Kasumi-1 (cell line): ENCODE results near the gene UGT1A4.
"Not testable (repeated sequence)": the region's sequence is repeated elsewhere in the genome, so short reads cannot be mapped to it uniquely, and the experiment has no call there.

Source experiments
- DNase-seq, 2 experiments: peaks; one replicate each; lab custom pipeline; 2025; lab: John Stamatoyannopoulos, UW

Gene UGT1A4

DNA sequence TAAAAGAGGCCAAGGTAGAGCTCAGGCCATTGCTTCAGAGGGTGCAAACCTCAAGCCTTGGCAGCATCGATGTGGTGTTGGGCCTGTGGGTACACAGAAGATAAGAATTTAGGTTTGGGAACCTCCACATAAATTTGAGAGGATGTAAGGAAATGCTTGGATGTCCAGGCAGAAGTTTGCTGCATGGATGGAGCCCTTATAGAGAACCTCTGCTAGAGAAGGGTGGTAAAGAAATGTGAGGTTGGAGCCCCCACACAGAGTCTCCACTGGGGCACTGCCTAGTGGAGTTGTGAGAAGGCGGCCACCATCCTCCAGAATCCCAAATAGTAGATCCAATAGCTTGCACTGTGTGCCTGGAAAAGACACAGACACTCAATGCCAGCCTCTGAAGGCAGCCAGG is 32.2 kb downstream of the UGT1A4 start:
- DNase-seq, result not testable (repeated sequence)

DNA sequence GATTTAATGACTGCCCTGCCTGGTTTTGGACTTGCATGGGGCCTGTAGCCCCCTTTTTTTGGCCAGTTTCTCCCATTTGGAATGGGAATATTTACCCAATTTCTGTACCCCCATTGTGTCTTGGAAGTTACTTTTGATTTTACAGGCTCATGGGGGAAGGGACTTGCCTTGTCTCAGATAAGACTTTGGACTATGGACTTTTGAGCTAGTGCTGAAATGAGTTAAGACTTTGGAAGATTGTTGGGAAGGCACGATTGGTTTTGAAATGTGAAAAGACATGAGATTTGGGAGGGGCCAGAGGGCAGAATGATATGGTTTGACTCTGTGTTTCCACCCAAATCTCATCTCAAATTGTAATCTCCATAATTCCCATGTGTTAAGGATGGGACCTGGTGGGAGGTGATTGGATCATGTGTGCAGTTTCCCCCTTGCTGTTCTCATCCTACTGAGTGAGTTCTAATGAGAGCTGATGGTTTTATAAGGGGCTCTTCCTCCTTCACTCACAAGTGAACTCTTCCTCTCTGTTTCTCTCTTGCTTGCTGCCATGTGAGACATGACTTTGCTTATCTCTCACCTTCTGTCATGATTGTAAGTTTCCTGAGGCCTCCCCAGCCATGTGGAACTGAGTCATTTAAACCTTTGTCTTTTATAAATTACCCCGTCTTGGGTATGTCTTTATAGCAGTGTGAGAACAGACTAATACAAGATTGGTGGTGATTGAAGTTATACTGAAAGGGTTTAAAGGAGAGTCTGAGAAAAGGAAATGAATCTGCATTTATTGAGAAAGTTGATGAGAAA is 32.9 kb downstream of the UGT1A4 start:
- DNase-seq, result not testable (repeated sequence)

DNA sequence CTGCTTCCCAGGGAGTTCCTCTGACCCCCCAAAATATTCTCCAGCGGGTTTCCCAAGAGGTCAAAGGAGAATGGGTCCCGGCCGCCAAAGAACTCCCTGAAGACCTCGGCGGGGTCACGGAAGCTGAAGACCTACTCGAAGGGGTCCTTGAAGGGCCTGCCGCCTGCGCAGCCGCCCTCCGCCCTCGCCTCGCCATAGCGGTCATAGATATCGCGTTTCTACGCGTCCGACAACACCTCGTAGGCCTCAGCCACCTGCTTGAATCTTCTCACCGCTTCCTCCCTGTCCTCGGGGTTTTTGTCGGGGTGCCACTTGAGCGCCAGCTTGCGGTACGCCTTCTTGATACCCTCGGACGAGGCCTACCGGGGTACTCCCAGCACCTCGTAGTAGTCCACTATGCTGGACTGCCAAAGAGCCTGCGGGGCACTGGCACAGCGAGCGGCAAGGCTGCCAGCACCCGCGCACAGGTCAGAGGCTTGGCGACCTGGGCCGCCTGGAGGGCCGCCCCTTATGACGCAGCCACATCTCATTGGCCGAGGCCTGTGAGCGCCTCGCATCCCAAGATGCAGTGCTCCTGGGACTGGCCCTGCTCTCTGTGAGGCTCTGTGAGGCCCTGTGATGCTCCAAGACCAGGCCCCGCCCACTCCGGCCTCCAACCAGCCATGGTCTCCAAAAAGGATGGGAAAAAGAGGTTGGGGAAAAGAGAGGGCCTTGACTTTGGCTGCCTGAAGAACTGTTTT is 36.5 kb downstream of the UGT1A4 start:
- no peak for DNase-seq

DNA sequence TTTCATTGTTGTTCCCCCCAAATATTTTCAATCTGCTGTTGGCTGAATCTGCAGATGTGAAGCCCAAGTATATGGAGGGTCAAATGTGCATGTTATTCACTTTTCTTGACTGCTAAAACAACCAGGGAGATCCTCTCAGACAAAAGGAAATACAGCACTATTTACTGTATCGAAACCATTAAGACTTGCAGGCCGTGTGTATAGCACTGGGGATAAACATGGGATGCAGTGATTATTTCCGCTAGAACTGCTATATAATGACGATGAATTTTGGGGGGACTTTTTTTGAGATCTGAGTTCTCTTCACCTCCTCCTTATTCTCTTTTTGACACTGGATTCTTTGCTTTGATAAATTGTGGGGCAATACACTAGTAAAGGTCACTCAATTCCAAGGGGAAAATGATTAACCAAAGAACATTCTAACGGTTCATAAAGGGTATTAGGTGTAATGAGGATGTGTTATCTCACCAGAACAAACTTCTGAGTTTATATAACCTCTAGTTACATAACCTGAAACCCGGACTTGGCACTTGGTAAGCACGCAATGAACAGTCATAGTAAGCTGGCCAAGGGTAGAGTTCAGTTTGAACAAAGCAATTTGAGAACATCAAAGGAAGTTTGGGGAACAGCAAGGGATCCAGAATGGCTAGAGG is 38.0 kb downstream of the UGT1A4 start:
- no peak for DNase-seq

DNA sequence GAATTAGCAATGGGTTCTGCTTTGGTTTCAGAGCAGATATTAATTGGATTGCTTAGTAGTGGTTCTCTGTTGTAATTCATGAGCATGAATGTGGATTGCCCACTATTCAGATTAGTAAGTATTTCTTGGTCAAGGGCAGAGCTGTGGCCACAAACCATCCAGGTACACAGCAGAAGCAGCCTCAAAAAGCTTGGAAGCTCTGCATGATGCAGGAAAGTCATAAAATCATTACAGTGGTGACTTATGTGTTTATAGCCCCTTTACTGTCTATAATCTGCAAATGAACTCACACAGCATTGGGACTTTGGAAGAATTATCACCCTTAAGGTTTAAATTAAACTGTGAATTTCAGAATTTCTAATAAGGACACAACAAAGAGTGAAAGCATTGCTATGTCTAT is 39.6 kb downstream of the UGT1A4 start:
- no peak for DNase-seq

GRCh38 chr2:233758849-233759248 is 40.3 kb downstream of the UGT1A4 start:
- DNase-seq, result no peak

GRCh38 chr2:233760043-233760442 is 41.5 kb downstream of the UGT1A4 start, which contains the start of gene UGT1A1:
Gene UGT1A1 (plus strand): TSS chr2:233760270. CDS start chr2:233760288, 18 bp downstream.
- no peak for DNase-seq

DNA sequence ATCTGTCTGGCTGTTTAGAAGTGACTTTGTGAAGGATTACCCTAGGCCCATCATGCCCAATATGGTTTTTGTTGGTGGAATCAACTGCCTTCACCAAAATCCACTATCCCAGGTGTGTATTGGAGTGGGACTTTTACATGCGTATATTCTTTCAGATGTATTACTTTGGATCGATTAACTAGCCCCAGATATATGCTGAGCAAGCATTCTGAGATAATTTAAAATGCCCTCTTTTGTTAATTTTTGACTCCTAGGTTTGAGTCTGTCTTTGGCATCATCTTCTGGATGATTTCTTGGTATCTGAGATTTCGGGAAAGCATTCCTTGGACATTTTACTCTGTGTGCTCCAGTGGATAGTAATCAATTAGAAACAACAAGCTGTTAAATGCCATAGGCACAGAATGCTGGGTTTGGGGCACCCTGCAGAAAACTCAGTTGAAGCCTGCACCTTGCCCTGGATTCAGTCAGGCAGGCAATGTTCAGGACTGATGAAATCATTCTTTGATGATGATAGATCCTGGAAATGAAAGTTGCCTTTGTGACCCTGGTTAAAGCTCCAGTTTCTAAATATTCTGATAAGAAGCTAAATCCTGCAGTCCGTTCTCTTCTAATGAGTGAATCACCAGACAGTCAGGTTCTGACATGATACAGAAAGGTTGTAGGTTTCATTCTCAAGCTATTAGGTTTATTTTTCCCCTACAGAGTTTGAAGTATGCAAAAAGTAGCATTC is 42.7 kb downstream of the UGT1A4 start:
- DNase-seq, result no peak

DNA sequence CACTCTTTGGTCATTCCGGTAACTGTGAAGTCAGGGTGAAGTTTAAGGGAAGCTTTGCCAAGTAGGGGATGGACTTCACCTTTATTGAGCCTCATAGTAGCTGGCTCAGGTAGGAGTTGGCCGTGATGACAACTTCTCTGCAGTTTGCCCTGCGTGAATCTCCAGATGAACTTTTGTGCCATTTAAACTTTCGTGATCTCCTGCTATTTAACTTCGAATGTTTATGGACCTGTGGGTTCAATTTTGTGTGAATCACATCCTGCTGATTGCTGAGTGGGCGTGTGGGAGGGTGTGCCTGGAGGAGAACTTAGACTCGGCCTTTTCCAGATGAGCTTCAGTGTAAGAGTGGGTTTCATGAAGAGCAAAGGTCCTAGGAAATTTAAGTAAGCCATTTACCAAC is 45.7 kb downstream of the UGT1A4 start:
- no peak for DNase-seq

GRCh38 chr2:233764761-233765160 is 46.2 kb downstream of the UGT1A4 start:
- no peak for DNase-seq

- DNase-seq, result no peak
Observed at GRCh38 chr2:233766416-233766815, 47.9 kb downstream of the UGT1A4 start.

GRCh38 chr2:233768076-233768475 is 49.5 kb downstream of the UGT1A4 start:
- DNase-seq, result no peak

- no peak for DNase-seq
Observed at GRCh38 chr2:233769260-233769659, 50.7 kb downstream of the UGT1A4 start.

DNA sequence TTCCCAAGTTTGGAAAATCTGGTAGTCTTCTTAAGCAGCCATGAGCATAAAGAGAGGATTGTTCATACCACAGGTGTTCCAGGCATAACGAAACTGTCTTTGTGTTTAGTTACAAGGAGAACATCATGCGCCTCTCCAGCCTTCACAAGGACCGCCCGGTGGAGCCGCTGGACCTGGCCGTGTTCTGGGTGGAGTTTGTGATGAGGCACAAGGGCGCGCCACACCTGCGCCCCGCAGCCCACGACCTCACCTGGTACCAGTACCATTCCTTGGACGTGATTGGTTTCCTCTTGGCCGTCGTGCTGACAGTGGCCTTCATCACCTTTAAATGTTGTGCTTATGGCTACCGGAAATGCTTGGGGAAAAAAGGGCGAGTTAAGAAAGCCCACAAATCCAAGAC is 53.6 kb downstream of the UGT1A4 start:
- no peak for DNase-seq

DNA sequence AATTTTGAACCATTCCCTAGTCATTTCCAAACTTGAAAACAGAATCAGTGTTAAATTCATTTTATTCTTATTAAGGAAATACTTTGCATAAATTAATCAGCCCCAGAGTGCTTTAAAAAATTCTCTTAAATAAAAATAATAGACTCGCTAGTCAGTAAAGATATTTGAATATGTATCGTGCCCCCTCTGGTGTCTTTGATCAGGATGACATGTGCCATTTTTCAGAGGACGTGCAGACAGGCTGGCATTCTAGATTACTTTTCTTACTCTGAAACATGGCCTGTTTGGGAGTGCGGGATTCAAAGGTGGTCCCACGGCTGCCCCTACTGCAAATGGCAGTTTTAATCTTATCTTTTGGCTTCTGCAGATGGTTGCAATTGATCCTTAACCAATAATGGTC is 54.0 kb downstream of the UGT1A4 start:
- DNase-seq, result no peak

DNA sequence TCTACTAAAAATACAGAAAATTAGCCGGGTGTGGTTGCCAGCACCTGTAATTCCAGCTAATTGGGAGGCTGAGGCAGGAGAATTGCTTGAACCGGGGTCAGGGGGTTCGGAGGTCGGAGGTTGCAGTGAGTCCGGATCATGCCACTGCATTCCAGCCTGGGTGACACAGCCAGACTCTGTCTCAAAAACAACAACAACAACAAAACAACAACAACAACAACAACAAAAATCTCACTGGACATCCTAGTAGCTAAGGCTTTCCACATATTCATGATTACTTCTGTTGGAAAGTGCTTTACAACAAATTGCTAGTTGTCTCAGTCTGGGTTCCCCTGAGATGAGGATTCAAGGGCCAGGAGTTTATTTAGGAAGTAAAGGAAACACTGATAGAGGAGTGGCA is 55.3 kb downstream of the UGT1A4 start:
- DNase-seq, result no peak

DNA sequence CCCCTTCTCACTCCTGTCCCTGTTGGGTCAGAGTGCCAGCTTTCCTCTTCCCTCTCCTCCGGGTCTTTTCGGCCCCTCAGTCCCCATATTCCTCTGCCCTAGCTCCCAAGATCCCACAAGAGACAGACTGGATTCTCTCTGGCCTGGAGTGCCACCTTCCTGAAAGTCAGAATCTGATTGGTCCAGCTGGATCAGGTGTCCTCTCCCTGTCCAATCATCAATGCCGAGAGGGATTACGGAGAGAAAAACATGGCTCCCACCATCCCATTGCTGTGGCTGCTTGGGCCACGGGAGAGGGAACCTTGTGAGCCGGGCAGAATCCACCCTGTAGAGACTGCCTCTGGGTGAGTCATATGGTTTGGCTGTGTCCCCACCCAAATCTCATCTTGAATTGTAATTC is 56.9 kb downstream of the UGT1A4 start:
- DNase-seq, result no peak

- no peak for DNase-seq
Observed at GRCh38 chr2:233778030-233778429, 59.5 kb downstream of the UGT1A4 start, which contains the start of gene MROH2A. Gene MROH2A (plus strand): TSS chr2:233778330. CDS start chr2:233779359, 1,029 bp downstream.

- DNase-seq, result no peak
Observed at GRCh38 chr2:233779722-233780121, 61.2 kb downstream of the UGT1A4 start.

- no peak for DNase-seq
Observed at GRCh38 chr2:233780771-233781170, 62.2 kb downstream of the UGT1A4 start.

DNA sequence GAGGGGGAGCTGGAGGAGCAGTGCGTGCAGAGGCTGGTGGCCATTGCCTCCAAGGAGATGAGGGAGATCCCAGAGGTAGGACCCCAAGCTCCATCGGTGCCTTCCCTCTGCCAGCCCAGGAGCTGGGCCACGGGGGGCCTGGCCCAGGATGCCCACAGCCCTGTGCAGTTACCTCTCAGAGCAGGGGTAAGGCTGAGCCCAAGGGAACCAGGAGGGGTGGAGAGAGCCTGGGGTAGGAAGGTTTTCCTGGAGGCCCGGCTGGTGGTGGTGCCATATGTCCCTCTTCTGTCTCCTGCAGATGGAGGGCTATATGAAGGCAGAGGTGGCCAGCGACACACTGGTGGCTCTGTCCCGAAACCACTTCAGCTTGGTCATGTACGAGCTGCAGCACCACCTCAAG is 71.0 kb downstream of the UGT1A4 start:
- no peak for DNase-seq
